Dermis microvascular lymphatic vessel endothelial cell (primary cell): Measurements from ENCODE around the gene GTF3C5. TPM values are rescaled to one million over a fixed set of nuclear protein-coding genes. Genes with fewer than 3 reads are reported as not detected.

Experiments
- DNase-seq, 2 donors: peaks; one replicate each; pipeline versions ENCODE4 v3.0.0 to v3.0.0-alpha.2; 2010; ENCODE audit warnings: low read depth in 2 of 2
- total RNA-seq: library from RNA; depleted of rRNA; stranded (reverse); fragments of >200 nt; gene quantifications from 2 replicates; pipeline ENCODE4 v1.2.1, GENCODE V29; 2014

The GTF3C5 gene
- total RNA-seq, 1 donor from 2014 or later, result 37.4 TPM

DNA sequence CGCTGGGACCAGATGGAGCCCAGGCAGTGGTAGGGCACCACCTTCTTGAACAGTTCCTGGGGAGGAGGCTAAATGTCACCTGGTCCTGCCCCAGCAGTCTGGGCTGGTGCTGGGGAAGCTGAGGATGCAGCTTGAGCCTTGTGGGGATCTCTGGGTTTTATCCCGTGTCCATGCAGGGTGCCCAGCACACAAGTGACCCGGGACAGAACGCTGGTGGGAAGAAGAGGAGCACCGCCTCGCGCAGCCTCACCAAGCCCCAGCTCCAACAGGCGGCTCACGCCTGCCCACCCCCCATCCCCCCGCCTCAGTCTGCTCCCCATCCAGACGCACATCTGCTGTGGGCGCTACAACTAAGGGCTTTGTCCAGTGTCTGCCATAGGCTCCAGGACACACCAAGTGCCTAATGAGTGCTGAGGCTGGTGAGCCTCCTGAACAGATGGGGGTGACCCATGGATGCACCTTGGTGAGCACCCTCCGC is 76.5 kb downstream of the GTF3C5 start:
- no peak for DNase-seq

Other genes starting within 250 kb of the GTF3C5 start
- gene AK8, start 152.7 kb upstream of the GTF3C5 start, total RNA-seq, result under 0.01 and 0.13 TPM in 2 replicates
- 1.0 and 1.4 TPM in 2 replicates for gene SPACA9, start 152.1 kb upstream of the GTF3C5 start, total RNA-seq
- 15.0 and 23.3 TPM in 2 replicates for gene TSC1, start 86.4 kb upstream of the GTF3C5 start, total RNA-seq
- under 0.01 TPM in 1 of 2 replicates, not detected in the other for gene GFI1B, start 52.3 kb upstream of the GTF3C5 start, total RNA-seq
- gene CEL, start 31.0 kb downstream of the GTF3C5 start, total RNA-seq, result 0.13 TPM in 2 replicates
- gene RALGDS, start 90.2 kb downstream of the GTF3C5 start, total RNA-seq, result 25.4 and 56.5 TPM in 2 replicates
- gene GBGT1, start 132.9 kb downstream of the GTF3C5 start, total RNA-seq, result 21.3 and 37.7 TPM in 2 replicates
- not detected in 2 replicates for gene OBP2B, start 178.3 kb downstream of the GTF3C5 start, total RNA-seq
- 0.39 and 0.63 TPM in 2 replicates for gene ABO, start 244.2 kb downstream of the GTF3C5 start, total RNA-seq